ENCODE results near the gene NOLC1. TPM values are rescaled to one million over a fixed set of nuclear protein-coding genes. Genes with fewer than 3 reads are reported as not detected.

NOLC1 gene
- total and polyA plus RNA-seq, 4 donors, result 21.8 to 60.9 (median 36.6) TPM

GRCh38 chr10:102157224-102157623 is 5.0 kb downstream of the NOLC1 start:
- 89 to 92% methylated on average over 3 of the region's 3 CpGs for WGBS, 2 donors
- DNase-seq, result no peak
- Histone ChIP-seq H3K4me1 (ENCODE audit: control insufficient read depth in 5 of 5, insufficient read depth in 5 of 5, low read length in 5 of 5) (peaks cover 3 to 9% (median 7%) of the 10 kb centered on the region in 5 donors), H3K27me3 (ENCODE audit: control insufficient read depth in 3 of 3, insufficient read depth in 3 of 3, low read length in 2 of 3) (no peaks in the 10 kb centered on the region), H3K27ac (ENCODE audit: low read depth in 1 of 2, low read length in 1 of 2) (no peak overlapping the region), H3K9ac (ENCODE audit: insufficient read depth in 1 of 2, low read length in 2 of 2) (no peak overlapping the region), H3K9me3 (ENCODE audit: control insufficient read depth in 4 of 4, insufficient read depth in 3 of 4, low read length in 3 of 4) (no peaks in the 10 kb centered on the region), H3K4me3 (no peak overlapping the region), H3K36me3 (ENCODE audit: control insufficient read depth in 4 of 4, insufficient read depth in 4 of 4, low read length in 4 of 4) (peaks cover 45 to 56% (median 49%) of the 10 kb centered on the region in 4 donors)
- no peak for TF ChIP-seq CTCF (IDR thresholded peaks at IDR 0.05; ENCODE audit: control extremely low read depth, extremely low read depth)
- no peak for ATAC-seq (ENCODE audit: insufficient read depth, low FRiP score)

- no peak for DNase-seq
- no peaks in the 10 kb centered on the region for H3K9me3 ChIP-seq (ENCODE audit: control insufficient read depth in 4 of 4, insufficient read depth in 3 of 4, low read length in 3 of 4)
- no peak overlapping the region for H3K4me3 ChIP-seq
- no peaks in the 10 kb centered on the region for H3K27me3 ChIP-seq (ENCODE audit: control insufficient read depth in 3 of 3, insufficient read depth in 3 of 3, low read length in 2 of 3)
- H3K4me1 ChIP-seq (ENCODE audit: control insufficient read depth in 5 of 5, insufficient read depth in 5 of 5, low read length in 5 of 5), result peaks cover 0 to 2% (median 0%) of the 10 kb centered on the region in 5 donors
- TF ChIP-seq CTCF (IDR thresholded peaks at IDR 0.05; ENCODE audit: control extremely low read depth, extremely low read depth), result no peak
- peaks cover 46 to 66% (median 56%) of the 10 kb centered on the region in 4 donors for H3K36me3 ChIP-seq (ENCODE audit: control insufficient read depth in 4 of 4, insufficient read depth in 4 of 4, low read length in 4 of 4)
- H3K9ac ChIP-seq (ENCODE audit: insufficient read depth in 1 of 2, low read length in 2 of 2), result no peak overlapping the region
- H3K27ac ChIP-seq (ENCODE audit: low read depth in 1 of 2, low read length in 1 of 2), result no peak overlapping the region
- 94 to 95% methylated on average over 5 of the region's 5 CpGs for WGBS, 2 donors
- no peak for ATAC-seq (ENCODE audit: insufficient read depth, low FRiP score)
These were observed 6.9 kb downstream of the NOLC1 start for GRCh38 chr10:102159051-102159597.

- H3K27me3 ChIP-seq (ENCODE audit: control insufficient read depth in 3 of 3, insufficient read depth in 3 of 3, low read length in 2 of 3), result no peaks in the 10 kb centered on the region
- no peak overlapping the region for H3K9ac ChIP-seq (ENCODE audit: insufficient read depth in 1 of 2, low read length in 2 of 2)
- H3K27ac ChIP-seq (ENCODE audit: low read depth in 1 of 2, low read length in 1 of 2), result no peak overlapping the region
- ATAC-seq (ENCODE audit: insufficient read depth, low FRiP score) (no peak), DNase-seq (no peak)
- WGBS, 2 donors, result 97 to 98% methylated on average over 4 of the region's 4 CpGs
- no peak for TF ChIP-seq CTCF (IDR thresholded peaks at IDR 0.05; ENCODE audit: control extremely low read depth, extremely low read depth)
- peaks cover 46 to 66% (median 55%) of the 10 kb centered on the region in 4 donors for H3K36me3 ChIP-seq (ENCODE audit: control insufficient read depth in 4 of 4, insufficient read depth in 4 of 4, low read length in 4 of 4)
- H3K4me3 ChIP-seq, result no peak overlapping the region
- no peaks in the 10 kb centered on the region for H3K9me3 ChIP-seq (ENCODE audit: control insufficient read depth in 4 of 4, insufficient read depth in 3 of 4, low read length in 3 of 4)
- no peaks in the 10 kb centered on the region for H3K4me1 ChIP-seq (ENCODE audit: control insufficient read depth in 5 of 5, insufficient read depth in 5 of 5, low read length in 5 of 5)
These were observed 7.6 kb downstream of the NOLC1 start for GRCh38 chr10:102159831-102160230.

All from lung (tissue), 12 donors.